ENCODE measurements around the gene ICA1.
"Not testable (repeated sequence)": the region's sequence is repeated elsewhere in the genome, so short reads cannot be mapped to it uniquely, and the experiment has no call there.

Gene ICA1

DNA sequence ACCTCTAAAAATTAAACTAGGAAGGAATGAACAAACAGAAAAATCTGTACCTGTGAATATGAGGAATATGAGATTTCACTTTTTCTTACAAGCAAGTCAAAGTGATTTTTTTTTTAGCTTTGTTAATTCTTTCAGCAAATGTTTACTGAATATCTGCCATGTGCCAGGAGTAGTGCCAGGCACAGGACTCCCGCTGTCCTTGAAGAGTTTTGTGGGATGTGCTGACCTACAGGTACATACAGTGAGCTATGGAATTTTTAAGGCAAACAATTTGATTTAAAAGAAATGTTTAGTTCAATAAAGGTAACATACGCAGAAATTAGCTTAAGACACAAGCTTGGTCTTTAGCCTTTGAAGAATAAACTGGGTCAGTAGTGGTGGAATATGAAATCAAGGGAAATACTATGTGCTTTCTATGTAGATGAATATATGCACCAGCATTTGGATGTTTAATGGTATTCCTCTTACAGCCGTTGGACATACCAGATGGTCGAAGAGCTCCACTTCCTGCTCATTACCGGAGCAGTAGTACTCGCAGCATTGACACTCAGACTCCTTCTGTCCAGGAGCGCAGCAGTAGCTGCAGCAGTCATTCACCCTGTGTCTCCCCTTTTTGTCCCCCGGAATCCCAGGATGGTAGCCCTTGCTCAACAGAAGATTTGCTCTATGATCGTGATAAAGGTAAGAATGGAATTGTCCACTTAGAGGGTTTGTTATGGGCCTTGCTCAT is 191.4 kb downstream of the ICA1 start:
- H3K4me3 ChIP-seq (replicated peaks; ENCODE audit: low read depth, low read length) = no peak overlapping the region
- TF ChIP-seq, protein P1, sequence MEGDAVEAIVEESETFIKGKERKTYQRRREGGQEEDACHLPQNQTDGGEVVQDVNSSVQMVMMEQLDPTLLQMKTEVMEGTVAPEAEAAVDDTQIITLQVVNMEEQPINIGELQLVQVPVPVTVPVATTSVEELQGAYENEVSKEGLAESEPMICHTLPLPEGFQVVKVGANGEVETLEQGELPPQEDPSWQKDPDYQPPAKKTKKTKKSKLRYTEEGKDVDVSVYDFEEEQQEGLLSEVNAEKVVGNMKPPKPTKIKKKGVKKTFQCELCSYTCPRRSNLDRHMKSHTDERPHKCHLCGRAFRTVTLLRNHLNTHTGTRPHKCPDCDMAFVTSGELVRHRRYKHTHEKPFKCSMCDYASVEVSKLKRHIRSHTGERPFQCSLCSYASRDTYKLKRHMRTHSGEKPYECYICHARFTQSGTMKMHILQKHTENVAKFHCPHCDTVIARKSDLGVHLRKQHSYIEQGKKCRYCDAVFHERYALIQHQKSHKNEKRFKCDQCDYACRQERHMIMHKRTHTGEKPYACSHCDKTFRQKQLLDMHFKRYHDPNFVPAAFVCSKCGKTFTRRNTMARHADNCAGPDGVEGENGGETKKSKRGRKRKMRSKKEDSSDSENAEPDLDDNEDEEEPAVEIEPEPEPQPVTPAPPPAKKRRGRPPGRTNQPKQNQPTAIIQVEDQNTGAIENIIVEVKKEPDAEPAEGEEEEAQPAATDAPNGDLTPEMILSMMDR (IDR thresholded peaks at IDR 0.05; ENCODE audit: low read depth, low read length, missing control alignments) = no peak
- DNase-seq (ENCODE audit: extremely low read depth, low read depth) = no peak

DNA sequence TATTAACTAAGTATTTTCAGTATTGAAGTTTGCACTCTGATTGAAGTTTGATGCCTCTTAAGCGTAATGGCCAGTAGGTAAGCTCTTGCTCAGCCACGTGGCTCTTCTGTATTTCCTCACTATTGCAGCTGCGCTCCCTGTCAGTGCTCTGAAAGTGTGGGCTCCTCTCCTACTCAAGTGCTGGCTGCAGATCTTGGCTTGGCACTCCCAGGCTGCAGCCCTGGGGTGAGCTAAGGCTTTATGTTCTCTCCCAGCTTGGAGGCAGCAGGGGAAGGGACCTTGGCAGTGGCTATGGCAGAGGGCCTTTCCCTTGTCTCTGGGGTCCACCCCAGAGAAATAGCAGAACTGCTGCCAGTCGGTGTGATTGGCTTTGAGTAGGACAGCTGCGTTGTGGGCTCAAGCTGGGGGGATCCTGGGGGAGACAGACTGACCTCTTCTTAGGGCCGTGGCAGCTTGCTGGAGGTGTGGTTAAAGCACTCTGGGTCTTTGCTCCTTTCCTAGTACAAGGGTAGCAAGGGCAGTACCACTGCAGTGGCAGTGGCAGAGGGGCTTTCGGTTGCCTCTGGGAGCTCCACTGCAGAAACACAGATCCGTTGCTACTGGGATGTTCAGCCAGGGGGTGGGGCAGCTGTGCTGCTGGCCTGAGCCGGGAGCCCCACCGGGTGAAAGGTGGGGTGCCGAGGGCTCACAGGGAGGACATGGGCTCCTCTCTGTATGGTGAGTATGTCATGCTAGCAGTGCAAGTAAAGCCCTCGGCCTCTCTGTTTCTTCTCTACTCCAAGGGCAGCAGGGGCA is 192.9 kb downstream of the ICA1 start:
- TF ChIP-seq, protein P1 (IDR thresholded peaks at IDR 0.05; ENCODE audit: low read depth, low read length, missing control alignments) = no peak
- H3K4me3 ChIP-seq (replicated peaks; ENCODE audit: low read depth, low read length) = no peak overlapping the region
- DNase-seq (ENCODE audit: extremely low read depth, low read depth) = no peak

DNA sequence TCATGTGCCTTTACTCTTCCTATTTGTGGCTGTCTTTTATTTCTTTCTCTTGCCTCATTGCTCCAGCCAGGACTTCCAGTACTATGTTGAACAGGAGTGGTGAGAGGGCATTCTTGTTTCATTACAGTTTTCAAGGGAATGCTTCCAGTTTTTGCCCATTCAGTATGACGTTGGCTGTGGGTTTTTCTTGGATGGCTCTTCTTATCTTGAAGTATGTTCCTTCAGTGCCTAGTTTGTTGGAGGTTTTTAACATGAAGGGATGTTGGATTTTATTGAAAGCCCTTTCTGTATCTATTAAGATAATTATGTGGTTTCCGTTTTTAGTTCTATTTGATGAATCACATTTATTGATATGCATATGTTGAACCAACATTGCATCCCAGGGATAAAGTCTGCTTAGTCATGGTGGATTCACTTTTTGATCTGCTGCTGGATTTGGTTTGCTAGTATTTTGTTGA is 196.6 kb downstream of the ICA1 start:
- H3K4me3 ChIP-seq (replicated peaks; ENCODE audit: low read depth, low read length) = no peak overlapping the region
- no peak for DNase-seq (ENCODE audit: extremely low read depth, low read depth)
- TF ChIP-seq, protein P1 (IDR thresholded peaks at IDR 0.05; ENCODE audit: low read depth, low read length, missing control alignments) = no peak

DNA sequence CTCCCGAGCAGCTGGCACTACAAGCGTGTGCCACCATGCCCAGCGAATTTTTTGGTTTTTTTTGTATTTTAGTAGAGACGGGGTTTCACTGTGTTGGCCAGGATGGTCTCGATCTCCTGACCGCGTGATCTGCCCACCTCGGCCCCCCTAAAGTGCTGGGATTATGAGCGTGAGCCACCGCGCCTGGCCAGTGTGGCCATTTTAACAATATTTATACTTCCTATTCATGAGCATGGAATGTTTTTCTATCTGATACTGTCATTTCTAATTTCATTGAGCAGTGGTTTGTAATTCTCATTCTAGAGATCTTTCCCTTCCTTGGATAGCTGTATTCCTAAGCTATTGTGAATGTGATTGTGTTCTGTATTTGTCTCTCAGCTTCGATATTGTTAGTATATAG is 197.1 kb downstream of the ICA1 start:
- H3K4me3 ChIP-seq (replicated peaks; ENCODE audit: low read depth, low read length) = no peak overlapping the region
- no peak for DNase-seq (ENCODE audit: extremely low read depth, low read depth)
- TF ChIP-seq, protein P1 (IDR thresholded peaks at IDR 0.05; ENCODE audit: low read depth, low read length, missing control alignments) = no peak

DNA sequence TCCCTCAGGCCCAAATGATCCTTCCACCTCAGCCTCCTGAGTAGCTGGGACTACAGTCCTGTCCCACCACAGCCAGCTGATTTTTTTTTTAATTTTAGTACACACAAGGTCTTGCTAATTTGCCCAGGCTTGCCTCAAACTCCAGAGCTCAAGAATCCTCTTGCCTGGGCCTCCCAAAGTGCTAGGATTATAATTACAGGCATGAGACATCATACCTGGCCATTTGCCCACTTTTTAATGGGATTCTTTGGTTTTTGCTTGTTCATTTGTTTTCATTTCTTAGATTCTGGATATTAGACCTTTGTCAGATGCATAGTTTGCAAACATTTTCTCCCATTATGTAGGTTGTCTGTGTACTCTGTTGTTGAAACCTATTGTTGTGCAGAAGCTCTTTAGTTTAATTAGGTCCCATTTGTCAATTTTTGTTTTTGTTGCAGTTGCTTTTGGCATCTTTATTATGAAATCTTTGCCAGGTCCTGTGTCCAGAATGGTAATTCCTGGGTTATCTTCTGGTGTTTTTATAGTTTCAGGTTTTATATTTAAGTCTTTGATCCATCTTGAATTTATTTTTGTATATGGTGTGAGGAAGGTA is 198.2 kb downstream of the ICA1 start:
- peak; percentile 10 for DNase-seq (ENCODE audit: extremely low read depth, low read depth)
- TF ChIP-seq, protein P1 (IDR thresholded peaks at IDR 0.05; ENCODE audit: low read depth, low read length, missing control alignments) = no peak

DNA sequence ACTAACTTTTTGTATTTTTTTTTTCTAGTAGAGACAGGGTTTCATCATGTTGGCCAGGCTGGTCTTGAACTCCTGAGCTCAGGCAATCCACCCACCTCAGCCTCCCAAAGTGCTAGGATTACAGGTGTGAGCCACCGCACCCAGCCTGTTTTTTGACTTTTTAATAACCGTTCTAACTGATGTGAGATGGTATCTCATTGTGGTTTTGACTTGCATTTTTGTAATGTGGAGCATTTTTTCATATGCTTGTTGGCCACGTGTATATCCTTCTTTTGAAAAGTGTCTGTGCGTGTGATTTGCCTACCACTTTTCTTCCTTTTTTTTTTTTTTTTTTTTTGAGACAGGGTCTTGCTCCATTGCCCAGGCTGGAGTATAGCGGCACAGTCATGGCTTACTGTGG is 198.7 kb downstream of the ICA1 start:
- not testable (repeated sequence) for DNase-seq (ENCODE audit: extremely low read depth, low read depth); H3K4me3 ChIP-seq (replicated peaks; ENCODE audit: low read depth, low read length)

More for the DNA sequence above, 198.2 kb downstream of the ICA1 start:
- no peak overlapping the region for H3K4me3 ChIP-seq (replicated peaks; ENCODE audit: low read depth, low read length)

Data from HFF-Myc (cell line).